Measurements from ENCODE around the gene CD300H.

CD300H gene

GRCh38 chr17:74525781-74526288 lies 41.5 kb downstream of the CD300H start:
- TF ChIP-seq, protein P1, sequence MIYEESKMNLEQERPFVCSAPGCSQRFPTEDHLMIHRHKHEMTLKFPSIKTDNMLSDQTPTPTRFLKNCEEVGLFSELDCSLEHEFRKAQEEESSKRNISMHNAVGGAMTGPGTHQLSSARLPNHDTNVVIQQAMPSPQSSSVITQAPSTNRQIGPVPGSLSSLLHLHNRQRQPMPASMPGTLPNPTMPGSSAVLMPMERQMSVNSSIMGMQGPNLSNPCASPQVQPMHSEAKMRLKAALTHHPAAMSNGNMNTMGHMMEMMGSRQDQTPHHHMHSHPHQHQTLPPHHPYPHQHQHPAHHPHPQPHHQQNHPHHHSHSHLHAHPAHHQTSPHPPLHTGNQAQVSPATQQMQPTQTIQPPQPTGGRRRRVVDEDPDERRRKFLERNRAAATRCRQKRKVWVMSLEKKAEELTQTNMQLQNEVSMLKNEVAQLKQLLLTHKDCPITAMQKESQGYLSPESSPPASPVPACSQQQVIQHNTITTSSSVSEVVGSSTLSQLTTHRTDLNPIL (CRISPR knock-in tag; IDR thresholded peaks at IDR 0.05; ENCODE audit: low read depth), result no peak
- no peak for TF ChIP-seq SNAI2 (CRISPR knock-in tag; IDR thresholded peaks at IDR 0.05)
- TF ChIP-seq CSRNP3 (CRISPR knock-in tag; IDR thresholded peaks at IDR 0.05), result no peak
- TF ChIP-seq ZFP3 (CRISPR knock-in tag; IDR thresholded peaks at IDR 0.05), result no peak
- no peak for TF ChIP-seq ARNTL (CRISPR knock-in tag; IDR thresholded peaks at IDR 0.05; ENCODE audit: borderline replicate concordance, low read depth)
- no peak for TF ChIP-seq BACH2 (CRISPR knock-in tag; IDR thresholded peaks at IDR 0.05; ENCODE audit: borderline replicate concordance)
- ATAC-seq, result no peak

DNA sequence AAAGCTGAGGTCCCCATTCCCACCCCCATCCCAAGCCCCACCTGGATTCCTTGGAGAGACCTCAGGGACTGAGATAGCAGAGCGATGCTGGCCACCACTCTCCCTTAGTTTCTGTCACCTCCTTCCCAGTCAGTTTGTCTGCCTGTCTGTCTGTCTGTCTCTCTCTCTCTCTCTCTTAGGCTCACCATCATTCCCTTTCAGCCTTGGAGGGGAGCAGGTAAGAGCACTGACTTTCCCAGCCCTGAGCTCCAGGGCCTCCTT lies 41.9 kb downstream of the CD300H start:
- ATAC-seq, result no peak
- TF ChIP-seq TOX (CRISPR knock-in tag; IDR thresholded peaks at IDR 0.05; ENCODE audit: borderline replicate concordance) (no peak), ESRRG (CRISPR knock-in tag; IDR thresholded peaks at IDR 0.05) (no peak), RARB (CRISPR knock-in tag; IDR thresholded peaks at IDR 0.05) (no peak), GLIS3 (CRISPR knock-in tag; IDR thresholded peaks at IDR 0.05) (no peak), SNAI2 (CRISPR knock-in tag; IDR thresholded peaks at IDR 0.05) (no peak), ZFP3 (CRISPR knock-in tag; IDR thresholded peaks at IDR 0.05) (no peak), ZNF565 (CRISPR knock-in tag; conservative IDR thresholded peaks at IDR 0.05; ENCODE audit: low read depth) (no peak), ZNF8 (CRISPR knock-in tag; IDR thresholded peaks at IDR 0.05) (no peak), CSRNP3 (CRISPR knock-in tag; IDR thresholded peaks at IDR 0.05) (no peak), ISL1 (CRISPR knock-in tag; IDR thresholded peaks at IDR 0.05) (no peak), PATZ1 (CRISPR knock-in tag; IDR thresholded peaks at IDR 0.05; ENCODE audit: borderline replicate concordance) (no peak), OSR1 (CRISPR knock-in tag; IDR thresholded peaks at IDR 0.05) (no peak), ZNF70 (CRISPR knock-in tag; IDR thresholded peaks at IDR 0.05) (no peak), BACH2 (CRISPR knock-in tag; IDR thresholded peaks at IDR 0.05; ENCODE audit: borderline replicate concordance) (no peak), ZC3H10 (CRISPR knock-in tag; IDR thresholded peaks at IDR 0.05) (no peak), ARNTL (CRISPR knock-in tag; IDR thresholded peaks at IDR 0.05; ENCODE audit: borderline replicate concordance, low read depth) (no peak), ZFP30 (CRISPR knock-in tag; IDR thresholded peaks at IDR 0.05) (no peak)
- TF ChIP-seq, protein P1 (CRISPR knock-in tag; IDR thresholded peaks at IDR 0.05; ENCODE audit: low read depth), result no peak

DNA sequence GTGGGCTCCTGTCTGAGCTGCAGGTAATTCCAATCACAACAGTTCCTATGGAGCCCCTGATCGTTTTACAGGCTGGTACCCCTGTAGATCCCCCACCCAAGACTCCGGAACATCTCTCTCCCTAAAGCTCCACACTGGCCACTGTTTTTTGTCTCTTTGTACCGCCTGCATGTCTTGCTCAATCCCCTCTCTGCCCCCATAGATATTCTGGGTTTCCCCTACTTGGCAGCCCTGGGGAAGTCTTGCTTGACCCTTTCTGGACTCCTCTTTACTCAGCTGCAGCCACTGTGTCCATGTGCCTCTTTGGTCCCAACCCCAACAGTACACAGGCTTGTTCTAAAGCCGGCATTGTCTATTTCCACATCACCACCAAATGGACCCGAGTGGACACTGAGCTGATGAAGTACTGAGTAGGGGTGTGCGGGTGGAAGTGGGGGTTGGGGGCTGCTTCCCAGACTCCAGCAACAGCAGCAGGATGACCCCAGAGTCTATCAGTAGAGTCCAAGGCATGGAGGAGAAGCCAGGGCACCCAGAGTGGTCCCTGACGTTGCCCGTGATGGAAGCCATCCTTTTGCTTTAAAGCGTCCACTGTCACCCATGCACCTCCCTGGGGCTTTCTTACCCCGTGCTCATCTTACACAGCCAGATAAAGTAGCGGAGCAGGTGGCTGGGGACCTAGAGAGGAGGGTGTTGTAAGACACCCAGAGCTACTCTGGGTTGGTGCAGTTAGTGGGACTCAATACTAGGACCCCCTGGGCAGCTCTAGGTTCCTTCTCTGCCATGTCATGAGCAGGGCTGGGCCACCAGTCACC lies 42.5 kb downstream of the CD300H start:
- TF ChIP-seq TCF4 (CRISPR knock-in tag; IDR thresholded peaks at IDR 0.05; ENCODE audit: borderline replicate concordance), result no peak
- TF ChIP-seq ZFP30 (CRISPR knock-in tag; IDR thresholded peaks at IDR 0.05), result no peak
- no peak for ATAC-seq

DNA sequence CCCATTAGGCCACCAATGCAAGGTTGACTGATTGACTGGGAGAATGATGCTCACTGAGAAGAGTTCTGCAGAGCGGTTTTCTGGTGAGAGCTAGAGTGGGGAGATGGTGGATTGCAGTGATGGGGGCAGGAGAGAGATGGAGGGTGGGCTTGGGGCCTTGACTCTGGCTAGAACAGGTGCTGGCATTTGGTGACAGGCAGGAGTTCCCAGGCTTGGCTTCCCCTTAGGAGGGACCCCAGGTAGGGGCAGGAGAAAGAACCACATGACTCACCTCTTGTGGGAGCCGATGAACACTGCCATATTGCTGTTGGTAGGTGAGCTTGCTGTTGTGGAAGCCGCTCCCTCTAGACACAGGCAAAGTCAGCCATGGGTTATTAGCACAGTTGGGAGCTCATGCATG lies 44.0 kb downstream of the CD300H start:
- no peak for TF ChIP-seq OSR1 (CRISPR knock-in tag; IDR thresholded peaks at IDR 0.05)
- TF ChIP-seq ZNF8 (CRISPR knock-in tag; IDR thresholded peaks at IDR 0.05), result no peak
- no peak for TF ChIP-seq GLIS3 (CRISPR knock-in tag; IDR thresholded peaks at IDR 0.05)
- no peak for TF ChIP-seq CSDC2 (CRISPR knock-in tag; IDR thresholded peaks at IDR 0.05)
- TF ChIP-seq ZNF70 (CRISPR knock-in tag; IDR thresholded peaks at IDR 0.05), result no peak
- TF ChIP-seq BACH2 (CRISPR knock-in tag; IDR thresholded peaks at IDR 0.05; ENCODE audit: borderline replicate concordance), result no peak
- no peak for TF ChIP-seq ZFP3 (CRISPR knock-in tag; IDR thresholded peaks at IDR 0.05)
- no peak for TF ChIP-seq ISL1 (CRISPR knock-in tag; IDR thresholded peaks at IDR 0.05)
- TF ChIP-seq, protein P1 (CRISPR knock-in tag; IDR thresholded peaks at IDR 0.05; ENCODE audit: low read depth), result no peak
- ATAC-seq, result no peak
